Lower leg skin (tissue), 3 donors: ENCODE measurements around the gene ANAPC16.

Source experiments
- CTCF ChIP-seq, 3 donors: fragments of 450-650 bp; IDR thresholded peaks; one replicate each; pipeline ENCODE4 v1.5.1; 2016; ENCODE audit warnings: antibody characterized with exemption in 3 of 3, mild to moderate bottlenecking in 3 of 3, moderate library complexity in 2 of 3
- POLR2A ChIP-seq, 2 donors: fragments of 450-650 bp; IDR thresholded peaks; one replicate each; pipeline ENCODE4 v1.6.1; 2016 to 2017; ENCODE audit warnings: antibody characterized with exemption in 2 of 2, mild to moderate bottlenecking in 1 of 2, moderate library complexity in 1 of 2

- TF ChIP-seq CTCF (IDR thresholded peaks at IDR 0.05) = no peak
- TF ChIP-seq POLR2A (IDR thresholded peaks at IDR 0.05) = no peak
These were observed 49.7 kb downstream of the ANAPC16 start for GRCh38 chr10:72265508-72265907.
